OCI-LY3 (cell line): Measurements from ENCODE around the gene PHLDA1.
A peak's percentile ranks its signal among the peaks of the same experiment; 100 is the strongest.

ENCODE experiments used
- H2AFZ ChIP-seq: fragments of 200-600, 300-600 bp; shearing (Covaris generic); 2 replicates; pipeline ENCODE4 v1.6.0; 2014; ENCODE audit warnings: antibody characterized with exemption, low read depth, low read length
- H3K27ac ChIP-seq: fragments of 200-600, 300-600 bp; sonication (generic); 2 replicates; pipeline ENCODE4 v1.5.1; 2014; ENCODE audit warnings: mild to moderate bottlenecking, low read length, moderate library complexity, mixed read lengths
- H3K27me3 ChIP-seq: fragments of 200-600, 300-600 bp; sonication (generic); 2 replicates; pipeline ENCODE4 v1.6.1; 2014; ENCODE audit warnings: low read depth, low read length, mixed read lengths
- H3K36me3 ChIP-seq: fragments of 200-600, 300-600 bp; sonication (generic); replicated peaks from 2 replicates; pipeline ENCODE3; 2014; ENCODE audit warnings: low read depth, low read length, mixed read lengths
- H3K4me1 ChIP-seq: fragments of 300-600, 200-600 bp; sonication (generic); 2 replicates; pipeline ENCODE4 v1.6.1; 2014; ENCODE audit warnings: low read length, mixed read lengths
- H3K4me2 ChIP-seq: fragments of 200-600, 300-600 bp; sonication (generic); 2 replicates; pipeline ENCODE4 v1.6.1; 2014; ENCODE audit warnings: low read length, mixed read lengths
- H3K4me3 ChIP-seq: fragments of 300-600, 200-600 bp; sonication (generic); 2 replicates; pipeline ENCODE4 v1.5.1; 2014; ENCODE audit warnings: antibody characterized with exemption, mild to moderate bottlenecking, low read length, moderate library complexity
- H3K79me2 ChIP-seq: fragments of 300-600, 200-600 bp; shearing (Covaris generic); 2 replicates; pipeline ENCODE4 v1.6.1; 2014; ENCODE audit warnings: mild to moderate bottlenecking, low read length, mixed read lengths
- H3K9ac ChIP-seq: fragments of 300-600, 200-600 bp; shearing (Covaris generic); 2 replicates; pipeline ENCODE4 v1.6.0; 2014; ENCODE audit warnings: mild to moderate bottlenecking, low read length, moderate library complexity
- H3K9me3 ChIP-seq: fragments of 200-600, 300-600 bp; shearing (Covaris generic); 2 replicates; pipeline ENCODE4 v1.6.1; 2014; ENCODE audit warnings: low read length, mixed read lengths; ENCODE audit not compliant: insufficient read depth
- H4K20me1 ChIP-seq: fragments of 200-600, 300-600 bp; sonication (generic); 2 replicates; pipeline ENCODE4 v1.6.1; 2016; ENCODE audit warnings: low read length, mixed read lengths; ENCODE audit not compliant: insufficient read depth
- CTCF ChIP-seq: fragments of 200-600, 300-600 bp; sonication (generic); IDR thresholded peaks from 2 replicates; pipeline ENCODE4 v1.5.1; 2014; ENCODE audit warnings: antibody characterized with exemption, low read length, low read depth
- EZH2phosphoT487 ChIP-seq: fragments of 200-600 bp; shearing (Covaris generic); IDR thresholded peaks from 2 replicates; pipeline ENCODE4 v1.6.1; 2018; ENCODE audit warnings: antibody characterized with exemption, mixed run types, low read depth

PHLDA1 gene

GRCh38 chr12:75982979-75983660 lies 48.5 kb downstream of the PHLDA1 start:
- no peak overlapping the region for H3K27ac ChIP-seq
- no peaks in the 10 kb centered on the region for H3K9me3 ChIP-seq
- no peaks in the 10 kb centered on the region for H4K20me1 ChIP-seq
- peaks cover 13% of the 10 kb centered on the region for H3K27me3 ChIP-seq
- peak overlapping the region; percentile 74 for H3K4me3 ChIP-seq
- peaks cover 59% of the 10 kb centered on the region for H3K4me1 ChIP-seq
- H2AFZ ChIP-seq = no peak overlapping the region
- H3K36me3 ChIP-seq = no peaks in the 10 kb centered on the region
- no peaks in the 10 kb centered on the region for H3K79me2 ChIP-seq
- TF ChIP-seq EZH2phosphoT487 (no peak), CTCF (no peak)
- H3K4me2 ChIP-seq = peak overlapping the region; percentile 98
- H3K9ac ChIP-seq = no peak overlapping the region

GRCh38 chr12:75982169-75982564 lies 49.4 kb downstream of the PHLDA1 start:
- peaks cover 69% of the 10 kb centered on the region for H3K4me1 ChIP-seq
- TF ChIP-seq CTCF (no peak), EZH2phosphoT487 (no peak)
- H3K4me2 ChIP-seq = peak overlapping the region; percentile 98
- H3K36me3 ChIP-seq = no peaks in the 10 kb centered on the region
- no peaks in the 10 kb centered on the region for H3K9me3 ChIP-seq
- H3K27ac ChIP-seq = no peak overlapping the region
- no peak overlapping the region for H2AFZ ChIP-seq
- H4K20me1 ChIP-seq = no peaks in the 10 kb centered on the region
- H3K79me2 ChIP-seq = no peaks in the 10 kb centered on the region
- peak overlapping the region; percentile 44 for H3K9ac ChIP-seq
- peak overlapping the region; percentile 74 for H3K4me3 ChIP-seq
- H3K27me3 ChIP-seq = peaks cover 13% of the 10 kb centered on the region

- TF ChIP-seq EZH2phosphoT487 (no peak), CTCF (no peak)
- Histone ChIP-seq H2AFZ (no peak overlapping the region), H3K9me3 (no peaks in the 10 kb centered on the region), H3K9ac (peak overlapping the region; percentile 44; the same call in 1 of the 2 replicates), H3K79me2 (no peaks in the 10 kb centered on the region), H3K27me3 (peaks cover 13% of the 10 kb centered on the region), H3K27ac (no peak overlapping the region), H3K36me3 (no peaks in the 10 kb centered on the region), H4K20me1 (no peaks in the 10 kb centered on the region), H3K4me3 (peak overlapping the region; percentile 74), H3K4me2 (peak overlapping the region; percentile 98), H3K4me1 (peaks cover 65% of the 10 kb centered on the region)
These were observed 50.1 kb downstream of the PHLDA1 start for GRCh38 chr12:75981247-75982168.

- no peaks in the 10 kb centered on the region for H3K36me3 ChIP-seq
- H3K9me3 ChIP-seq = no peaks in the 10 kb centered on the region
- peaks cover 53% of the 10 kb centered on the region for H3K4me1 ChIP-seq
- H2AFZ ChIP-seq = no peak overlapping the region
- H3K4me2 ChIP-seq = no peak overlapping the region
- H3K4me3 ChIP-seq = no peak overlapping the region
- no peak overlapping the region for H3K9ac ChIP-seq
- peaks cover 8% of the 10 kb centered on the region for H3K27me3 ChIP-seq
- H3K27ac ChIP-seq = no peak overlapping the region
- no peak for TF ChIP-seq EZH2phosphoT487
- no peaks in the 10 kb centered on the region for H4K20me1 ChIP-seq
- H3K79me2 ChIP-seq = no peaks in the 10 kb centered on the region
These were observed 52.4 kb downstream of the PHLDA1 start for GRCh38 chr12:75979181-75979580.
